IPS-15b (cell line): ENCODE results near the gene LNPK.
"Not testable (repeated sequence)": the region's sequence is repeated elsewhere in the genome, so short reads cannot be mapped to it uniquely, and the experiment has no call there.

Experiments used
- H3K27me3 ChIP-seq: one replicate; pipeline ENCODE4 v1.6.1; 2013; ENCODE audit warnings: low read length; ENCODE audit not compliant: control insufficient read depth, insufficient read depth
- H3K36me3 ChIP-seq: one replicate; pipeline ENCODE4 v1.6.1; 2013; ENCODE audit warnings: low read length; ENCODE audit not compliant: control insufficient read depth, insufficient read depth
- H3K4me1 ChIP-seq: one replicate; pipeline ENCODE4 v1.6.1; 2013; ENCODE audit warnings: mild to moderate bottlenecking, low read length; ENCODE audit not compliant: control insufficient read depth, insufficient read depth
- H3K4me3 ChIP-seq: one replicate; pipeline ENCODE4 v1.5.1; 2013; ENCODE audit warnings: low read depth, low read length
- H3K9ac ChIP-seq: one replicate; pipeline ENCODE4 v1.6.1; 2013; ENCODE audit warnings: low read depth, mild to moderate bottlenecking, low read length
- H3K9me3 ChIP-seq: one replicate; pipeline ENCODE4 v1.6.1; 2013; ENCODE audit warnings: mild to moderate bottlenecking, low read length; ENCODE audit not compliant: control insufficient read depth, insufficient read depth

Gene LNPK

GRCh38 chr2:176003958-176004357 is 1.9 kb upstream of the LNPK start:
- Histone ChIP-seq H3K9ac (no peak overlapping the region), H3K27me3 (peaks cover 30% of the 10 kb centered on the region), H3K36me3 (no peaks in the 10 kb centered on the region), H3K4me3 (no peak overlapping the region), H3K9me3 (no peaks in the 10 kb centered on the region), H3K4me1 (peaks cover 2% of the 10 kb centered on the region)

- H3K36me3 ChIP-seq: no peaks in the 10 kb centered on the region
- peaks cover 30% of the 10 kb centered on the region for H3K27me3 ChIP-seq
- H3K4me3 ChIP-seq: peak overlapping the region; percentile 76
- H3K9me3 ChIP-seq: no peaks in the 10 kb centered on the region
- H3K4me1 ChIP-seq: peaks cover 2% of the 10 kb centered on the region
- no peak overlapping the region for H3K9ac ChIP-seq
Measured at GRCh38 chr2:176002688-176003210, 682 bp upstream of the LNPK start.

GRCh38 chr2:176001281-176001915 is 669 bp downstream of the LNPK start:
- Histone ChIP-seq H3K27me3 (peaks cover 30% of the 10 kb centered on the region), H3K9ac (peak overlapping the region; percentile 51), H3K4me1 (peaks cover 2% of the 10 kb centered on the region), H3K4me3 (peak overlapping the region; percentile 76), H3K36me3 (no peaks in the 10 kb centered on the region), H3K9me3 (no peaks in the 10 kb centered on the region)

GRCh38 chr2:175999283-175999819 is 2.7 kb downstream of the LNPK start:
- Histone ChIP-seq H3K9ac (no peak overlapping the region), H3K4me3 (no peak overlapping the region), H3K27me3 (peaks cover 19% of the 10 kb centered on the region), H3K9me3 (no peaks in the 10 kb centered on the region), H3K36me3 (no peaks in the 10 kb centered on the region), H3K4me1 (peaks cover 2% of the 10 kb centered on the region)

GRCh38 chr2:175990099-175990498 is 12.0 kb downstream of the LNPK start:
- Histone ChIP-seq H3K9ac (no peak overlapping the region), H3K4me1 (no peaks in the 10 kb centered on the region), H3K36me3 (no peaks in the 10 kb centered on the region), H3K9me3 (no peaks in the 10 kb centered on the region), H3K27me3 (no peaks in the 10 kb centered on the region), H3K4me3 (no peak overlapping the region)

GRCh38 chr2:175987126-175987525 is 14.9 kb downstream of the LNPK start:
- not testable (repeated sequence) for H3K36me3 ChIP-seq, H3K4me3 ChIP-seq, H3K4me1 ChIP-seq, H3K9ac ChIP-seq, H3K9me3 ChIP-seq, H3K27me3 ChIP-seq

- Histone ChIP-seq H3K27me3 (no peaks in the 10 kb centered on the region), H3K4me1 (peaks cover 8% of the 10 kb centered on the region), H3K9ac (no peak overlapping the region), H3K36me3 (no peaks in the 10 kb centered on the region), H3K9me3 (no peaks in the 10 kb centered on the region), H3K4me3 (no peak overlapping the region)
Measured at GRCh38 chr2:175984846-175985245, 17.2 kb downstream of the LNPK start.

- H3K36me3 ChIP-seq: no peaks in the 10 kb centered on the region
- peaks cover 8% of the 10 kb centered on the region for H3K4me1 ChIP-seq
- H3K9me3 ChIP-seq: no peaks in the 10 kb centered on the region
- no peak overlapping the region for H3K4me3 ChIP-seq
- no peak overlapping the region for H3K9ac ChIP-seq
- H3K27me3 ChIP-seq: no peaks in the 10 kb centered on the region
Measured at GRCh38 chr2:175981551-175981950, 20.5 kb downstream of the LNPK start.

GRCh38 chr2:175976391-175977157 is 25.5 kb downstream of the LNPK start:
- Histone ChIP-seq H3K4me1 (peaks cover 3% of the 10 kb centered on the region), H3K27me3 (no peaks in the 10 kb centered on the region), H3K36me3 (no peaks in the 10 kb centered on the region), H3K9me3 (no peaks in the 10 kb centered on the region), H3K4me3 (no peak overlapping the region), H3K9ac (no peak overlapping the region)

- no peaks in the 10 kb centered on the region for H3K9me3 ChIP-seq
- H3K36me3 ChIP-seq: no peaks in the 10 kb centered on the region
- no peak overlapping the region for H3K4me3 ChIP-seq
- H3K27me3 ChIP-seq: no peaks in the 10 kb centered on the region
- H3K9ac ChIP-seq: no peak overlapping the region
- no peaks in the 10 kb centered on the region for H3K4me1 ChIP-seq
Measured at GRCh38 chr2:175973373-175973772, 28.7 kb downstream of the LNPK start.

- Histone ChIP-seq H3K36me3 (no peaks in the 10 kb centered on the region), H3K27me3 (no peaks in the 10 kb centered on the region), H3K4me3 (no peak overlapping the region), H3K9ac (no peak overlapping the region), H3K9me3 (no peaks in the 10 kb centered on the region), H3K4me1 (no peaks in the 10 kb centered on the region)
Measured at GRCh38 chr2:175966839-175967238, 35.2 kb downstream of the LNPK start.

GRCh38 chr2:175965773-175966172 is 36.3 kb downstream of the LNPK start:
- H3K9me3 ChIP-seq: no peaks in the 10 kb centered on the region
- H3K4me3 ChIP-seq: no peak overlapping the region
- no peak overlapping the region for H3K9ac ChIP-seq
- no peaks in the 10 kb centered on the region for H3K36me3 ChIP-seq
- H3K27me3 ChIP-seq: no peaks in the 10 kb centered on the region
- no peaks in the 10 kb centered on the region for H3K4me1 ChIP-seq
